ENCODE measurements around the gene THAP11.
"Not testable (repeated sequence)": the region's sequence is repeated elsewhere in the genome, so short reads cannot be mapped to it uniquely, and the experiment has no call there.

THAP11 gene

GRCh38 chr16:67862623-67863583, 20.8 kb downstream of the THAP11 start:
- DNase-seq (ENCODE audit: low spot score): no peak

- DNase-seq (ENCODE audit: low spot score): not testable (repeated sequence)
Observed at GRCh38 chr16:67864044-67864443, 21.9 kb downstream of the THAP11 start.

GRCh38 chr16:67864594-67864993, 22.5 kb downstream of the THAP11 start:
- no peak for DNase-seq (ENCODE audit: low spot score)

- DNase-seq (ENCODE audit: low spot score): no peak
Observed at GRCh38 chr16:67865318-67865717, 23.2 kb downstream of the THAP11 start.

GRCh38 chr16:67868290-67868689, 26.2 kb downstream of the THAP11 start:
- no peak for DNase-seq (ENCODE audit: low spot score)

GRCh38 chr16:67869653-67870052, 27.5 kb downstream of the THAP11 start:
- no peak for DNase-seq (ENCODE audit: low spot score)

GRCh38 chr16:67871256-67871655, 29.1 kb downstream of the THAP11 start:
- no peak for DNase-seq (ENCODE audit: low spot score)

GRCh38 chr16:67872131-67872630, 30.1 kb downstream of the THAP11 start:
- DNase-seq (ENCODE audit: low spot score): no peak

- DNase-seq (ENCODE audit: low spot score): peak; percentile 88
Observed at GRCh38 chr16:67872631-67873434, 30.7 kb downstream of the THAP11 start, which contains the start of gene EDC4. EDC4 (plus strand) TSS chr16:67873052; CDS start chr16:67873262, 210 bp downstream.

- DNase-seq (ENCODE audit: low spot score): peak; percentile 44
Observed at GRCh38 chr16:67873435-67874370, 31.6 kb downstream of the THAP11 start.

GRCh38 chr16:67874372-67874771, 32.3 kb downstream of the THAP11 start:
- DNase-seq (ENCODE audit: low spot score): no peak

- DNase-seq (ENCODE audit: low spot score): no peak
Observed at GRCh38 chr16:67877064-67877463, 34.9 kb downstream of the THAP11 start.

- DNase-seq (ENCODE audit: low spot score): no peak
Observed at GRCh38 chr16:67878232-67878631, 36.1 kb downstream of the THAP11 start.

GRCh38 chr16:67878846-67879245, 36.7 kb downstream of the THAP11 start:
- DNase-seq (ENCODE audit: low spot score): no peak

- no peak for DNase-seq (ENCODE audit: low spot score)
Observed at GRCh38 chr16:67879462-67879861, 37.3 kb downstream of the THAP11 start.

GRCh38 chr16:67879936-67880335, 37.8 kb downstream of the THAP11 start:
- DNase-seq (ENCODE audit: low spot score): no peak

- DNase-seq (ENCODE audit: low spot score): no peak
Observed at GRCh38 chr16:67880584-67880983, 38.5 kb downstream of the THAP11 start.

- DNase-seq (ENCODE audit: low spot score): no peak
Observed at GRCh38 chr16:67881621-67882161, 39.6 kb downstream of the THAP11 start.

GRCh38 chr16:67882374-67883145, 40.4 kb downstream of the THAP11 start:
- DNase-seq (ENCODE audit: low spot score): no peak

GRCh38 chr16:67883146-67883871, 41.2 kb downstream of the THAP11 start:
- no peak for DNase-seq (ENCODE audit: low spot score)
